NCI-H446 (cell line): ENCODE measurements around the gene URM1.
A peak's percentile ranks its signal among the peaks of the same experiment; 100 is the strongest.
"Not testable (repeated sequence)": the region's sequence is repeated elsewhere in the genome, so short reads cannot be mapped to it uniquely, and the experiment has no call there.

ENCODE experiments used
- DNase-seq, 2 experiments: peaks; one replicate each; lab custom pipeline; 2025; lab: John Stamatoyannopoulos, UW

URM1 gene

DNA sequence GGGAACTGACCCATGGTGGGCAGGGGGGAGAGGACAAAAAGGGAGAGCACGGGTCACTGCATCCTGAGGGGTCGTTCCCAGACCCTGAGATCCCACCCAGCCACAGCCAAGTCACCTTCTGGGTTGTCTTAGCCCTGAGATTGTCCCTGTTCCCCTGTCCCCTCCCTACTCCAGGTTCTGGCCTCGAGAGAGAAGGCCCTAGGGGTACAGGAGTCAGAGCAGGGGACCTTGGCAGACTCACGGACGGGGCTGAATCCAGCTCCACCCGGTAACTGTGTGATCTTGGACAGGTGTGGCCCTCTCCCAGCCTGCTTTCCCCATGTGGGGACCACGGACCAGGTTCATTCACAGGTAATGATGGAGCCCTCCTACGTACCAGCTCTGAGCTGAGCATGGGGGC is 38.3 kb downstream of the URM1 start:
- no peak for DNase-seq

DNA sequence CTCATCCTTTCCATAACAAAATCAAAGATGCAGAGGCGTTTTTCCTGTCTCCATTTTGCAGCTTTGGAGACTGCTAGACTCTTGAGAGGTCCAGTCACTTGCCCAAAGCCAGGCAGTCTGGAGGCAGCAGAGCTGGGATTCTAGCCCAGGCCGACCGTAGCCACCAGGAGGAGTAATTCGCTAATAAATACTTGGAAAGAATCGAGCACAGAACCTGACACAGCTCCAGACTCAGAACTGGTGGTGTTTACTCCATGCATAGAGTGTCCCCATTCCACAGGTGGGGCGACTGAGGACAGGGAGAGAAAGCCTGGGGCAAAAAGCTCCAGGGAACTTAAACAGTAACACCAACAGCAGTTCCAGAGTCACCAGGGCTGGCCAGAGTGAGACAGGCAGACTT is 38.8 kb downstream of the URM1 start:
- peak in 1 of 2 experiments; percentile 1 for DNase-seq

DNA sequence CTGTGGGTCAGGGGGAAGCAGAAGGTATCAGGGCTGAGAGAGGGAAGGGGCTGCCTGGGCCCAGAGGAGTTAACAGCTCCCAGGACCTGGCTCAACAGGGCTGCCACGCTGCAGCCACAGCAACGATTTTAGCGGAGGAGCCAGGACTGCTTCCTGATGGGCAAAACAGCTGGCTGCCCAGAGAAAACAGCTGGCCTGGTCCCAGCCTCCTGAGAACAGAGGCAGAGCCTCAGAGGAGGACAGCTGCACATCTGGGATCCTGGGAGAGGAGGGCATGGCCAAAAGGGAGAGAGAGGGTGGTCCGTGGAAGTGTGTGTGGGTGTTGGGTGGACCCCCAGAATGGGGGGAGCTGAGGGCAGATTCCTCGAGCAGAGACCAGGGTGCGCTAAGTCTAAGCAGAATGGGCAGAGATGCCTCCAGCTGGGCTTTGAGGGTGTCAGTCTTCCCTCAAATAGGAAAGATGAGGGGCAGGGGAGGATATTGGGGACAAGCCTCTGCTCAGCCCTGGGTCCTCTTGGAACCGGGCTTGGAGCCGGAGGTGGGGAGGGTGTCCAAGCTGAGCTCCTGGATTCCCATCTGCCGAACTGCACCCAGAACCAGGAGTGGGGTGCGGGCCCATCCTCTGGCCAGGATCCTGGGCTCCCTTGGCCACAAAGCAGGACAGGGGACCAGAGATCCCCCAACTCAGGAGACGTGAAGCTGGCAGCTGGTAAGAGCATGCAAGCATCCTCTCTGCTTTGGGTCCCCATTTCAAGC is 40.4 kb downstream of the URM1 start:
- no peak for DNase-seq

DNA sequence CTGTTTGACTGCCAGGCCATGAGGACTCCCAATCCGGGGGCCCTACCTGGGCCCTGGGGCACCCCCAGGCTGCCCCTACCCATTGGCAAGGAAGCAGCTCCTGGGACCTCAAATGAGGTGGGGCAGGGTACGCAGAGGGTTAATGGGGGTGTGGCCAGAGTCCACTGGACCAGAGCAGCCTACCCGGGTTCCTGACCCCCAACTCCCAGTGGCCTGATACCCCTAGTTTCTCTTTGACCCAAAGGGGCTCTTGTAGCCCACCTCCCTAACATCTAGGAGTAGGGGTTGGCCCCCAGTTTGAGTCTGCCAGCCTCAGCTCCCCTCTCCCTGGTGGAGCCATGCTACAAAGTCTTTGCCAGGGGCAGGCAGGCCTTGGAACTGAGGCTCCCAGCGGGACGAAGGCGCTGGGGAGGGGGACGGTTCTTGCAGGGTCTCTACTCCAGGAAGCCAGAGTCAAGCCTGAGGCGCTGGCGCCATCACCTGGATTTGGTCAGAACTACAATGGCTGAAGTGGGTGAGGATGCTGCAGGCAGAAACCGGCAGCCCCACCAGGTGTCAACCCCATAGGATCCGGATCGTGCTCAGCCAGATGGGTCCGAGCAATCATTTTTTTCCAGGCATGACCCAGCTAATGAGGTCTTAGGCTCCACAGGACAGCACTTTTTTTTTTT is 41.1 kb downstream of the URM1 start:
- peak; percentile 14 to 67 for DNase-seq

DNA sequence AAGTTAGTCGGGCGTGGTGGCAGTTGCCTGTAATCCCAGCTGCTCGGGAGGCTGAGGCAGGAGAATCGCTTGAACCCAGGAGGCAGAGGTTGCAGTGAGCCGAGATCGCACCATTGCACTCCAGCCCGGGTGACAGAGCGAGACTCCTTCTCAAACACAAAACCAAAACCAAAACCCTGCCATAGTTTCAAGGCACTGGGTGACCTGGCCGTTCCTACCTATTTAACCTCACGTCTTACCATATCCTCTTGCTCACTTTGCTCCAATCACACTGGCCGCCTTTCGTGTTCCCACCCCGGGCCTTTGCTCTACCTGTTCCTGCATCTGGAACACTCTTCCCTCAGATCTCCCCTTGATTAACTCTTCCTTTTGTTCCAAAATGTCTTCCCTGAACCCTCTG is 42.6 kb downstream of the URM1 start:
- not testable (repeated sequence) for DNase-seq

DNA sequence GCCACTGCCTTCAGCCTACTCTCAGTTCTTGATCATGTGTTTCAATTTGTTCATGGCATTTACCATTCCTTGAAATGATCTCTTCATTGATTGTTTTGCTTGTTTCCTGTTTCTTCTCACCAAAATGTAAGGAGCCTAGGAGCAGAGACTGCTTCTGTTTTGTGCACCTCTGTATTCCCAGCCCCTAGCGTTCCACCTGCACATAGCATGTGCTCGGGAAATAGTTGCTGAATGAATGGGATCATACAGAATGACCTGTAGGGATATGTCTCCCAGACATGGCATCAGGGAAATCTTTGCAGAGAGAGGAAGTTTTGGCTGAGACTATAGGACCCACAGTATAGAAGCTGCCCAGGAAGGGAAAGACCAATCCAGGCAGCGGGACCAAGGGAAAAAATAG is 43.3 kb downstream of the URM1 start:
- no peak for DNase-seq

DNA sequence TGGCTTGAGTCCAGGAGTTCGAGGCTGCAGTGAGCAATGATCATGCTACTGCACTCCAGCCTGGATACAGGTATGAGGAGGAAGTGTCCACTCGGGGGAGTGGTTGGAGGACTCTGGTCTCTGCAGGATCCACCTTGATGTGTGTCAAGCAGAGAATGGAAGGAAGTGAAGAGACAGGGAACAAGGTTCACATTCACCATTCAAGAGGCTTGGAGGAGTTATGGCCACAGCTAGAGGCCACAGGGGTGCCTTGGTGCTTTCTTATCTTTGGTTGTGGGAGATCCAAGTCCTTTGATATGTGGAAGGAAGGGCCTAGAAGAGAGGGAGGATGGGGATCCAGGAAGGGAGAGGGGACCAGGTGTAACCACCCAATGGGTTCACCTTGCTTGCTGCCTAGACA is 44.1 kb downstream of the URM1 start:
- DNase-seq = no peak

DNA sequence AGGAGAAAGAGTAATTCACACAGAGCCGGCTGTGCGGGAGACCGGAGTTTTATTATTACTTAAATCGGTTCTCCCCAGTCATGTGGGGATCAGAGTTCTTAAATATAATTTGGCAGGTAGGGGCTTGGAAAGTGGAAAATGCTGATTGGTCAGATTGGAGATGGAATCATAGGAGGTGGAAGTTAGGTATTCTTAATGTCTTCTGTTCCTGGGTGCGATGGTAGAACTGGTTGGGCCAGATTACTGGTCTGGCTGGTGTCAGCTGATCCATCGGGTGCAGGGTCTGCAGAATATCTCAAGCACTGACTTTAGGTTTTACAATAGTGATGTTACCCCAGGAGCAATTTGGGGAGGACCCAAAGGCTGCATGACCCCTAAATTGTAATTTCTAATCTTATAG is 44.8 kb downstream of the URM1 start:
- DNase-seq = no peak

DNA sequence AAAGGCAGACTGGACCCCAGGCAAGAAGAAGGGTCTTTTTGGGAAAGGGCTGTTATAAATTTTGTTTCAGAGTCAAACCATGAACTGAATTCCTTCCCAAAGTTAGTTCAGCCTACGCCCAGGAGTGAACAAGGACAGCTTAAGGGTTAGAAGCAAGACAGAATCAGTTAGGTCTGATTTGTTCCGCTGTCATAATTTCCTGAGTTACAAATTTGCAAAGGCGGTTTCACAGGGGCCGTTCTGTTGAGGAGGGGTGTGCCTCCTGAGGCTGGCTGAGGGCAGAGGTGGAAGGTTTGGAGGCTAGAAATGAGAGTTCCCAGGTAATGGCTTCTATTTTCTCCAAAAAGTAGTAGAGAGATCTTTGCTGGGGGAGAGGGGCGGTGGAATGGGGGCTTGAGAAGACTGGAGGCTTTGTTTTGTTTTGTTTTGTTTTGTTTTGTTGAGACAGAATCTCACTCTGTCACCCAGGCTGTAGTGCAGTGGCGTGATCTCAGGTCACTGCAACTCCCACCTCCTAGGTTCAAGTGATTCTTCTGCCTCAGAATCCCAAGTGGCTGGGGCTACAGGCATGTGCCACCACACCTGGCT is 45.4 kb downstream of the URM1 start:
- no peak for DNase-seq

DNA sequence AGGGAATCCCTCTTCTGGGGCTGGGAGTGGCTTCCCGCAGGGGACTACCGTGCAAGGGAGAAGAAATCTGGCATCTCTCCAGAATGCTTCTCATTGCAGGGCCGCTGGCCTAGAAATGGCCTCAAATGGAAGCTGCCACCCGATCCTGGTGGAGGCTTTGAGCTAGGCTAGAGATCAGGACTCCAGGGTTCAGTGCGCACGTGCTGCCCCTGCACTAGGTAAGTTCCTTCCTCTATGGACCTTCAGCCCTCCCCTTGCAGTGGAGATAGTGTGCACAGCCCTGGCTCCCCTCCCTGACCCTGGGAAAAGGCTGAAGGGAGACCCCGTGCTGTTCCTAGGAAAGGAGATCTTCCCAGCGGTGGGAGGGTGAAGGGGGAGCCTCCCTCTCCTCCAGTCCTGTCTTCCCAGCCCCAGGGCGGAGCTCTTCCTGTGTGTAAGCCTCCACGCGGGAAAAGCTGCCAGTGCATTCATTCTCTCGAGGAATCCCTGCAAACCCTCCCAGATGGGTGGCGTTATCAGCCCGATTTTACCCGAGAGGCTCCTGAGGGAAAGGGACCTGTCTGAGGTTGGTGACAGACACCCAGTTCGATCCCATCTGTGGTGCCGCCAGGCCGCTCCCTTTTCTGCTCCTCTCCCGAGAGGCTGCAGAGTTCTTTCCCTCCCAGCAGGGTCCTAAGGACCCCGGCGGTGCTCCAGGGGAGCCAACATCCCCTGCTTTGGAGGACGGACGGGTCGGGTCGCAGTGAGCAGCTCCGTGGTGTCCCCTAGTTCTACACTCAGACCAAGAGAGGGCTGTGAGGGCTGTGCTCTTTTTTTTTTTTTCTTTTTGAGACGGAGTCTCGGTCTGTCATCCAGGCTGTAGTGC is 48.1 kb downstream of the URM1 start:
- DNase-seq = peak in 1 of 2 experiments; percentile 30

DNA sequence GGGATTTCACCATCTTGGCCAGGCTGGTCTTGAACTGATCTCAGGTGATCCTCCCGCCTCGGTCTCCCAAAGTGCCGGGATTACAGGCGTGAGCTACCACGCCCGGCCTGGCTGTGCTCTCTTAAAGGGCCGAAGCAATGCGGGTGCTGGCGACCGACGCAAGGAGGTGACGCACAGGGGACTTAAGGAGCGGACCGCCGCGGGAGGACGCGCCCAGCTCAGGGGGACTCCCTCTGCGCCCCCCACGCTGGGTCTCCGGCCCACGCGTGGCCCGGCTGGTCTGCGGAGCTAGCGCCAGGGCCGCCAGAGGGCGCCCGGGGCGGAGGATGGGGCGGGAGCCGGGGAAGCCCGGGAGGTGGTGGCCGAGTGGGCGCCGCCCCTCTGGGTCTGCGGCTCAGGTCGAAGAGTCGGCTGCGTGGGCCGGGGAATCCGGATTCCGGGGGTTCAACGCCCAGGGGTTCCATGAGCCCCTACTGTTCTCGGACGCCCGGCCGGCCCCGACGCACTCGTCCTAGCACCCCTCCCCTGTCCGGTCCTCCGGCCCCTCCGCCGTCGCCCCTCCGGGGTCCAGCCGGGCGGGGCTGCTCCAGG is 49.0 kb downstream of the URM1 start:
- peak in 1 of 2 experiments; percentile 45 for DNase-seq

DNA sequence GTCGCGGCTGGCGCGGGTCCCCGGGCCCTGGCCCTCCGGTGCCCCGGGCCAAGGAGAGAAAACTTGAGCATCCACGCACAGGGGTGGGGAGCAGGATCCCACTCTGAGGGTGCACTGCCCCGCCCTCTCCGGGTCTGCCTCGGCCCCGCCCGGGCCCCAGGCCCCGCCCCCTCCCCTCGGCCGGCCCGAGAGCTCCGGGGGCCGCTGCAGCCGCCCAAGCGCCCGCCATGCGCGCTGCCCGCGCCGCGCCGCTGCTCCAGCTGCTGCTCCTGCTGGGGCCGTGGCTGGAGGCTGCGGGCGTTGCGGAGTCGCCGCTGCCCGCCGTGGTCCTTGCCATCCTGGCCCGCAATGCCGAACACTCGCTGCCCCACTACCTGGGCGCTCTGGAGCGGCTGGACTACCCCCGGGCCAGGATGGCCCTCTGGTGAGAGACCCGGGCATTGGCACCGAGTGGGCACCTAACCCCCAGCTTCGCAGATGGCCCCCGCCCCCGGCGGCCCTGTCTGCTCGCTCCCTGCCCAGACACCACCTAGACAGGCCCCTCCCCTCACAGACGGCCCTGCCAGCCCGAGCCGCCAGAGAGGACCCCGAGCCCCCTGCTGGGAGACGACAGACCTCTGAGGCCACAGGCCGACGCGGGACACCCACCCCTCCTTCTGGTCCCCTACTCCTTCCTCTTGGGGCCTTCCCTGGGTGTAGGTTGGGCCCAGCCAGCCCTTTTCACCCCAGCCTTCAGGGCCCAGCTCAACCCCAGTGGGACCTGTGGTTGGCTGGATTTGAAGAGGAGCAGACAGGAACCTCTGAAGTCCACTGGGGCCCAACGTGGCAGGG is 49.7 kb downstream of the URM1 start, which contains the start of gene CERCAM:
CERCAM (plus strand) TSS at position 207 of the 831 bp plus-strand sequence; CDS start at position 228, 21 bp downstream.
- DNase-seq = peak in 1 of 2 experiments; percentile 45

DNA sequence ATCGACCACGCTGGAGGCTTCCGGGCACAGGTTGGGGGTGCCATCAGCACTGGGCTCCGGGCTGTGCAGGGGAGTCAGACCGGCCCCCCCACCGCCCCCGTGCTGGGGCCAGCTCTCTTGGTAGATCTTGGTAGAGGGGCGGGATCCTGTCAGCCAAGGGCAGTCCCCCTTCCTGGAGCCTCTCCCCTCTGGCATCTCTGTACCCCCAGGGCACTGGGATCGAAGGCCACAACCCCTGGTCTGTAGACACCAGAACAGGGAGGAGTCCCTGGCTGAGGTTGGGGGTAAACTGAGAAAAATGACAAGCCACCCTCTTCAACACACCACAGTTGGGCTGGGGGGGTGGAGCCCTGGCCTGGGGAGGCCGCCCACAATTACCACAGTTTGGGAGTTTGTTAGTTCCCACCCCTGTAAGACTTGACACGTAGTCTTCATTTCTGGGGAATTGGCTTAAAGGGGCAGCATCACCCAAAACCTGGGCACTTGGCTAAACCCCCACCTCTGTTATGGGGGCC is 50.4 kb downstream of the URM1 start:
- no peak for DNase-seq

DNA sequence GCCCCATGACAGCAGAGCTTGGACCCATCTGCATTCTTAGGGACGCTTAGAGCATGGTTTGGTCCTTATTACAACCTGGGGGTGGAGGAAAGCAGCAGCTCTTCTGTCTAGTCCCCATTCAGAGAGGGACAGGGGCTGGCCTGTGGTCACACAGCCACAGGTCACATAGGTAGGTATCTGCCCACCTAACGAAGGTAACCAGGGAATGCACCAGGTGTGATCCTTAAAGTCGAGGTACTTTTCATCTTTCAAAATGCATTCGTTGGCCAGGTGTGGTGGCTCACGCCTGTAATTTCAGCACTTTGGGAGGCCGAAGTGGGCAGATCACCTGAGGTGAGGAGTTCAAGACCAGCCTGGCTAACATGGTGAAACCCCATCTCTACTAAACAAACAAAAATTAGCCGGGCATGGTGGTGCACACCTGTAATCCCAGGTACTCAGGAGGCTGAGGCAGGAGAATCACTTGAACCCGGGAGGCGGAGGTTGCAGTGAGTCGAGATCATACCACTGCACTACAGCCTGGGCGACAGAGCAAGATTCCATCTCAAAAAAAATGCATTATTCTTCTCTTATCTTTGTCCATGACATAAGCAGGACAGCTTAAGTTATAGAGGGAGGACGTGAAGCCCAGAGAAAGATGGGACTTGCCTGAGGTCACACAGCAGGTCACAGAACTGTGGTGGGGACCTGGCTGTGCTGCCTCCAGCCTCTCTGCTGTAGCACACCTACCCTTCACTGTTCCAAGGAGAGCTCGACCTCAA is 51.0 kb downstream of the URM1 start:
- not testable (repeated sequence) for DNase-seq

DNA sequence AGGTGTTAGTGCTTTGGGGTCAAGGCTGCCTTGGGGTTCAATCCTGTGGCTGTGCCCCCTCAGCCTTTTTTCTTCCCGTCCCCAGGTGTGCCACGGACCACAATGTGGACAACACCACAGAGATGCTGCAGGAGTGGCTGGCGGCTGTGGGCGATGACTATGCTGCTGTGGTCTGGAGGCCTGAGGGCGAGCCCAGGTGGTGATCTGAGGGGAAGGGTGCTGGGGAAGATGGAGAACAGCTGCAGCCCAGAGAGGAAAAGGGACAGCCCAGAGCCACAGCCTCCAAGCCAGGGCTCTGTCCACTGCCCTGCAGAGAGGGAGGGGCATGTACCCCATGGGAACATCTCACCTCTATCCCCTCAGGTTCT is 51.6 kb downstream of the URM1 start:
- DNase-seq = no peak

DNA sequence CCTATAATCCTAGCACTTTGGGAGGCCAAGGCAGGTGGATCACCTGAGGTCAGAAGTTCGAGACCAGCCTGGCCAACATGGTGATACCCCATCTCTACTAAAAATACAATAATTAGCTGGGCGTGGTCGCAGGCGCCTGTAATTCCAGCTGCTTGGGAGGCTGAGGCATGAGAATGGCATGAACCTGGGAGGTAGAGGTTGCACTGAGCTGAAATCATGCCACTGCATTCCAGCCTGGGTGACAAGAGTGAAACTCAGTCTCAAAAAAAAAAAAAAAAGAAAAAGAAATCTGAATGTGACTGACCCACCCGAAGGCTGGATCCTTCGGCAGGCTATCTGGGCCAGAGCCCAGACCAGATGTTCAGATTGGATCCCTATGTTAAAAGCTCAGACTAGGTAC is 52.2 kb downstream of the URM1 start:
- not testable (repeated sequence) for DNase-seq

DNA sequence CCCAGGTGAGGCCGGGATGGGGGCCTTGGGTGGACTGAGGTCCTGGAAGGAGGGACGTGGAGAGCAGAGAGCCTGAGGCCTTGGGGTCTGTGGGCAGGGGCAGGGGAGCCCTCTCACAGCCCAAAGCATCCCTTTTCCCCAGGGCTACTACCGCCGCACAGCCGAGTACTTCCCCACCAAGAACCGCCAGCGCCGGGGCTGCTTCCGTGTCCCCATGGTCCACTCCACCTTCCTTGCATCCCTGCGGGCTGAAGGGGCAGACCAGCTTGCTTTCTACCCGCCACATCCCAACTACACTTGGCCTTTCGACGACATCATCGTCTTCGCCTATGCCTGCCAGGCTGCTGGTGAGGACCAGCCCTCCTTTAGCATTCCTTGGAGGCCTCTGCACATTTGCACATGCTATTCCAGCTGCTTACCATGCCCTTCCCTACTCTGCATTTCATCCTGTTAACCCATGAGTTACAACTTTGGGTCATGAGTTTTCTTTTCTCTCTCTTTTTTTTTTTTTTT is 53.1 kb downstream of the URM1 start:
- no peak for DNase-seq

DNA sequence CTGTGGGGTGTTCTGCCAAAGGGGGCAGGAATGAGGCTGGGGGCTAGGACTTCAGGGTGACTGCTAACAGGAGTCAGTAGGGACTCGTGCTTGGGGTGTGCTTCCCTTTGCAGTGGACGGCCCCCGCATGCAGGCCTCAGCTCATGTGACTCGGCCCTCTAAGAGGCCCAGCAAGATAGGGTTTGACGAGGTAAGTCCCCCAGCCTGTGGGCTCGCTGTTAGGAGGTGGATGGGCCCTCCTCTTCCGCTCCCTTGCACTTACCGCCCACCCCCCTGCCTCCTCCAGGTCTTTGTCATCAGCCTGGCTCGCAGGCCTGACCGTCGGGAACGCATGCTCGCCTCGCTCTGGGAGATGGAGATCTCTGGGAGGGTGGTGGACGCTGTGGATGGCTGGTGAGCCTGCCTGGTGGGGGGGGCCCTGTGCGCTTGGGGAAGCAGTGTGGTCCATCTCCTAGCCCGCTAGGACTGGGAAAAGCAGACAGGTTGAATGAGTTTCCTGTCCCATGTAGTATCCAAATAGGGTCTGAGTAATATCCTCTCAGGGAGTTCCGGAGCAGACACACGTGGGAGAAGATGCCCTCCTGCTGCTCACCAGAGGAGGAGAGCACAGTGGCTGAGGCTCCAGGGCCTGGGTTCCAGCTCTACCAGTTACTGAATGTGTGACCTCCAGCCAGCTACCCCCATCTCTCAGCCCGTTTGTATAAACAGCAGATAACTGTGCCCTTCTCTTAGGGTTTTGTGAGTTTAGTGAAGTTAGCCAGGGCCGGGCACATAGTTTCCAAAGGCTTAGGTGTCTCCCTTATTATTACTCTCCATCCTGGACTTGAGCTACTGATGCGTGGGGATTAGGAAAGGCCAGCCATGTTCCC is 57.7 kb downstream of the URM1 start:
- DNase-seq = no peak
